PC-9 (cell line): Measurements from ENCODE around the gene NT5DC3.

ENCODE experiments used
- CTCF ChIP-seq: fragments of 200-600 bp; sonication (generic); conservative IDR thresholded peaks from 2 replicates; pipeline ENCODE4 v1.6.1; 2017; ENCODE audit warnings: mixed run types, antibody characterized with exemption, mild to moderate bottlenecking, moderate library complexity
- EZH2 ChIP-seq: fragments of 200-600 bp; sonication (generic); IDR thresholded peaks from 2 replicates; pipeline ENCODE4 v1.8.0; 2017; ENCODE audit warnings: antibody characterized with exemption, low read depth

- TF ChIP-seq CTCF (no peak), EZH2 (no peak)
These were observed 47.5 kb downstream of the NT5DC3 start for GRCh38 chr12:103793512-103794045.
